Gastrocnemius medialis (tissue), 4 donors: ENCODE results near the gene ACP7. TPM values are rescaled to one million over a fixed set of nuclear protein-coding genes. Genes with fewer than 3 reads are reported as not detected.

Experiments
- ATAC-seq, 2 donors: fragments of 150-250 bp; one replicate each; pipeline ENCODE4 v1.9.1; 2016
- DNase-seq, 2 donors: peaks; one replicate each; pipeline ENCODE4 v3.0.0-alpha.2; 2019
- H3K27ac ChIP-seq, 4 donors: fragments of 200-600 bp; sonication (generic); 1 replicate in 1 of 4; 2 replicates in 3 of 4; pipeline ENCODE4 v1.5.1; 2016 to 2018; ENCODE audit warnings: mild to moderate bottlenecking in 2 of 4, moderate library complexity in 1 of 4
- H3K27me3 ChIP-seq, 3 donors: fragments of 200-600 bp; sonication (generic) in 2 of 3; 1 replicate in 1 of 3; 2 replicates in 2 of 3; pipeline versions ENCODE4 v1.5.1 to v1.6.0; 2016 to 2019; ENCODE audit warnings: mild to moderate bottlenecking in 1 of 3, moderate library complexity in 1 of 3
- H3K36me3 ChIP-seq, 2 donors: fragments of 200-600 bp; sonication (generic) in 1 of 2; one replicate each; pipeline ENCODE4 v1.5.1; 2017 to 2018
- H3K4me1 ChIP-seq, 2 donors: fragments of 200-600 bp; sonication (generic) in 1 of 2; one replicate each; pipeline ENCODE4 v1.5.1; 2016 to 2017; ENCODE audit warnings: mild to moderate bottlenecking in 2 of 2
- H3K4me3 ChIP-seq, 4 donors: fragments of 200-600 bp; sonication (generic) in 3 of 4; 1 replicate in 1 of 4; 2 replicates in 3 of 4; pipeline ENCODE4 v1.5.1; 2016 to 2019; ENCODE audit warnings: mild to moderate bottlenecking in 2 of 4
- H3K9me3 ChIP-seq, 3 donors: fragments of 200-600 bp; sonication (generic) in 2 of 3; 1 replicate in 1 of 3; 2 replicates in 2 of 3; pipeline ENCODE4 v1.5.1; 2016 to 2019
- POLR2A ChIP-seq, 2 donors: fragments of 450-650 bp; IDR thresholded peaks; one replicate each; pipeline ENCODE4 v1.6.1; 2017; ENCODE audit warnings: antibody characterized with exemption in 2 of 2, mild to moderate bottlenecking in 2 of 2, moderate library complexity in 2 of 2
- in situ Hi-C, 4 donors: fragments of 200-750 bp; cut with MboI; loops; one replicate each; pipeline versions ENCODE4 v1.15.0 to v1.8.0; 2017; ENCODE audit warnings: low sequenced_read_pairs in 4 of 4
- intact Hi-C: fragments of 100-400 bp; cut with DNase I; formaldehyde crosslinking; loops from one replicate; pipeline ENCODE4 v1.15.1; 2023; ENCODE audit warnings: low total_unique reads
- total RNA-seq, 4 donors: library from RNA; depleted of rRNA; stranded (reverse); fragments of >200 nt; gene quantifications; one replicate each; pipeline versions ENCODE4 v1.1.0 to v1.2.3, GENCODE V29; 2016
- TF ChIP-seq, protein P1 (sequence below), 5 experiments: fragments of 450-650 bp in 3 of 5; fragments of 200-600 bp in 2 of 5; sonication (generic) in 2 of 5; IDR thresholded peaks in 4 of 5; conservative IDR thresholded peaks in 1 of 5; 1 replicate in 4 of 5; 2 replicates in 1 of 5; pipeline ENCODE4 v1.5.1; 2016 to 2019; ENCODE audit warnings: antibody characterized with exemption in 5 of 5, mild to moderate bottlenecking in 3 of 5, moderate library complexity in 3 of 5

The ACP7 gene
- total RNA-seq, 4 donors from 2014 or later = not detected

DNA sequence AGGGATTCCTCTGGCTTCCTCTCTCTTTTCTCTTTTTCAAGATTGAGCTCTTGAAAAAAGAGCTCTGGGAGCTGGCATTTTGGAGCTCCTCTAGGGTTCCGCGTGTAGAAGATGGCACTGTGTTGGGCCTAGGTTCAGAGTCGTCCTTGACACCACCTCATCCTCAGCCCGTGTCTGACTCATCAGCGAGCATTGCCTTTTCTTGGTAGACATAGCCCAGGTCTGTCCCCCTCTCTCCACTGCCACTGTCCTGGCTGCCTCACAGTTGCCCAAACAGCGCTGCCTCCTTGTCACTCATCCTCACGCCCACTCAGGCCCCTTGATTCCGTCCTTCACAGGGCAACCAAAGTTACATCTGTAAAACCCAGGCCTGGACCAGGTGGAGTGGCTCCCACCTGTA is 66.1 kb downstream of the ACP7 start:
- Histone ChIP-seq H3K27ac (no peak overlapping the region), H3K9me3 (no peaks in the 10 kb centered on the region), H3K36me3 (no peaks in the 10 kb centered on the region), H3K4me1 (no peaks in the 10 kb centered on the region), H3K27me3 (no peaks in the 10 kb centered on the region), H3K4me3 (no peak overlapping the region)
- in situ Hi-C loops = no loop called here
- ATAC-seq (no peak), DNase-seq (no peak)
- TF ChIP-seq, protein P1, sequence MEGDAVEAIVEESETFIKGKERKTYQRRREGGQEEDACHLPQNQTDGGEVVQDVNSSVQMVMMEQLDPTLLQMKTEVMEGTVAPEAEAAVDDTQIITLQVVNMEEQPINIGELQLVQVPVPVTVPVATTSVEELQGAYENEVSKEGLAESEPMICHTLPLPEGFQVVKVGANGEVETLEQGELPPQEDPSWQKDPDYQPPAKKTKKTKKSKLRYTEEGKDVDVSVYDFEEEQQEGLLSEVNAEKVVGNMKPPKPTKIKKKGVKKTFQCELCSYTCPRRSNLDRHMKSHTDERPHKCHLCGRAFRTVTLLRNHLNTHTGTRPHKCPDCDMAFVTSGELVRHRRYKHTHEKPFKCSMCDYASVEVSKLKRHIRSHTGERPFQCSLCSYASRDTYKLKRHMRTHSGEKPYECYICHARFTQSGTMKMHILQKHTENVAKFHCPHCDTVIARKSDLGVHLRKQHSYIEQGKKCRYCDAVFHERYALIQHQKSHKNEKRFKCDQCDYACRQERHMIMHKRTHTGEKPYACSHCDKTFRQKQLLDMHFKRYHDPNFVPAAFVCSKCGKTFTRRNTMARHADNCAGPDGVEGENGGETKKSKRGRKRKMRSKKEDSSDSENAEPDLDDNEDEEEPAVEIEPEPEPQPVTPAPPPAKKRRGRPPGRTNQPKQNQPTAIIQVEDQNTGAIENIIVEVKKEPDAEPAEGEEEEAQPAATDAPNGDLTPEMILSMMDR (IDR thresholded peaks at IDR 0.05 in 4 of 5, conservative IDR thresholded peaks at IDR 0.05 in 1 of 5) = no peak
- no peak for TF ChIP-seq POLR2A (IDR thresholded peaks at IDR 0.05)
- intact Hi-C loops = no loop called here

DNA sequence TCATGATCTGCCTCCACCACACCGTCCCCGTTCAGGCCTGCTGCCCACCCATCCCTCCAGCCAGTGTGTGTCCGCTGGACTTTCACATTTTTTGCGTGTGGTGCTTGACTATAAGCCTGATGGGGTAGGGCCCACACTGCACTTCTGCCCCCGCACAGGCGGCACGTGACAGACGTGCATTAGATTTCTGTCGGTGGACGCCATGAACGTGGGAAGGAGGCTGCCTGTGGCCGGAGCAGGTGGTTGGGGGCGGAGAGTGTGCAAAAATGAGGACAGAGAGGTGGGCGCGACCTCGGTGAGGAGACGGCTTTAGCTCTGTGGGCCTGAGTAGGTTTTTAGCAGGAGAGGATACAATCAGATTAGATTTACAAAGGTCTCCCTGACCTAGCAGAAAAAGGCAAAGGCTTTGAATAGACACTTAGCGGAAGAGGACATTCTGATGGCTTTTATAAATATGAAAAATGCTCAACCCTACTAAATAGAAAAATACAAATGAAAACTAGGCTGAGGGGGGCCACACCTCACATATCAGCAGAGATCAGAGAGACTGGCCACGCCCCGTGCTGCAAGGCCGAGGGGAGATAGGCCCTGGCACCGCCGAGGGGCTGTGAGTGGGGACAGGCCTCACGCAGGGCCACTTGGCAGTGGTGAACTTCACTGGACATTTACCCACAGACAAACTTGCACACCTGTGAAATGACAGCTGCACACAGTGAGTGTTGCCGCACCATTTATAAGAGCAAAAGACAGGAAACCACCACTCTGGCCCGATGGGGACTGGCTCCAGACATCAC is 66.8 kb downstream of the ACP7 start:
- in situ Hi-C loops = no loop called here
- H3K4me1 ChIP-seq = no peaks in the 10 kb centered on the region

DNA sequence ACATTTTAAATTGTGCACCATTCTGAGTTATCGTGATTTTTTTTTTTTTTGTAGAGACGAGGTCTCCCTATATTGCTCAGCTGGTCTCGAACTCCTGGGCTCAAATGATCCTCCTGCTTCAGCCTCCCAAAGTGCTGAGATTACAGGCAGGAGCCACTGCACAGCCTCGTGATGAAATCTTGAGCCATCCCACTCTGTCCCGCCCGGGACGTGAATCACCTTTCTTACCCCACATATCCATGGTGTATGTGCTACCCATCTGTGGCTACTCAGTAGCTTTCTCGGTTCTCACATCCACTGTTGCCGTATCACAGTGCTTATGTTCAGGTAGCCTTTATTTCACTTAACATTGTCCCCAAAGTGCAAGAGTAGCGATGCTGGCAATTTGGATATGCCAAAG is 67.9 kb downstream of the ACP7 start:
- intact Hi-C loops = no loop called here
- in situ Hi-C loops = no loop called here

More for the DNA sequence above, 66.8 kb downstream of the ACP7 start:
- no peaks in the 10 kb centered on the region for H3K36me3 ChIP-seq
- H3K27ac ChIP-seq = no peak overlapping the region
- H3K27me3 ChIP-seq = no peaks in the 10 kb centered on the region
- TF ChIP-seq, protein P1 (IDR thresholded peaks at IDR 0.05 in 4 of 5, conservative IDR thresholded peaks at IDR 0.05 in 1 of 5) = no peak
- no peak for DNase-seq
- no peak overlapping the region for H3K4me3 ChIP-seq
- H3K9me3 ChIP-seq = no peaks in the 10 kb centered on the region
- intact Hi-C loops = no loop called here
- ATAC-seq = no peak

DNA sequence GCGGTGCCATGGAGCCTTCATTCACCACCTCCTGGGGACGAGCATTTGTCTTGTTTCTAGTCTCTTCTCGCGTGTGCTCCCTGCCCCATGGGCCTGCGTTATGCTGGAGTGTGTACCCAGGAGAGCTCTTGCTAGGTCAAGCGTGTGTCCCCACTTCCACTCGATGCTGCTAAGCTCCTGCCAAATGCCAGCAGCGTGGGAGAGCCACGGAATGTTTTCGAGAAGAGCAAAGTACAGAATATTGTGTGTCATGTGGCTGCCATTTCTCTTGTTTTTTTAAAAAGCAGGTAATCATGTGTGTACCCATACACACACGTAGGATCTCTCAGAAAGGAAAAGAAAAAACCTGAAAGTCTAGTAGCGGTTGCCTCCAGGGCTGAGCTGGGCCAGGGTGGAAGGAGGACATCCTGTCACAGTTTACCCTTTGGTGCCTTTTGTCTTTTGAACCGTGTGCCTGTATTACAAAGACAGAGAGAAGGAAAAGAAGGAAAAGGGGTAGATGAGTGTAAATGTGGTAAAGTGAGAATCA is 70.0 kb downstream of the ACP7 start:
- in situ Hi-C loops (no loop called here), intact Hi-C loops (no loop called here)
- no peak for TF ChIP-seq POLR2A (IDR thresholded peaks at IDR 0.05)
- TF ChIP-seq, protein P1 (IDR thresholded peaks at IDR 0.05 in 4 of 5, conservative IDR thresholded peaks at IDR 0.05 in 1 of 5) = no peak
- H3K36me3 ChIP-seq = no peaks in the 10 kb centered on the region
- H3K27me3 ChIP-seq = no peaks in the 10 kb centered on the region
- H3K9me3 ChIP-seq = no peaks in the 10 kb centered on the region
- ATAC-seq = no peak
- DNase-seq = no peak
- no peak overlapping the region for H3K27ac ChIP-seq
- H3K4me1 ChIP-seq = no peaks in the 10 kb centered on the region
- H3K4me3 ChIP-seq = no peak overlapping the region

More for the DNA sequence above, 67.9 kb downstream of the ACP7 start:
- no peak overlapping the region for H3K27ac ChIP-seq
- H3K36me3 ChIP-seq = no peaks in the 10 kb centered on the region
- no peak overlapping the region for H3K4me3 ChIP-seq
- H3K9me3 ChIP-seq = no peaks in the 10 kb centered on the region
- DNase-seq = no peak
- ATAC-seq = no peak
- no peaks in the 10 kb centered on the region for H3K4me1 ChIP-seq
- no peak for TF ChIP-seq POLR2A (IDR thresholded peaks at IDR 0.05)
- TF ChIP-seq, protein P1 (IDR thresholded peaks at IDR 0.05 in 4 of 5, conservative IDR thresholded peaks at IDR 0.05 in 1 of 5) = no peak
- H3K27me3 ChIP-seq = no peaks in the 10 kb centered on the region
